ENCODE data around the gene DHX35. TPM values are rescaled to one million over a fixed set of nuclear protein-coding genes. Genes with fewer than 3 reads are reported as not detected.

DHX35 gene
- total RNA-seq, 1 donor from 2014 or later, result 15.8 TPM

GRCh38 chr20:39036011-39036410, 73.9 kb downstream of the DHX35 start:
- Histone ChIP-seq H3K36me3 (peaks cover 98% of the 10 kb centered on the region), H3K4me1 (no peaks in the 10 kb centered on the region), H3K27ac (replicated peaks) (no peak overlapping the region), H3K4me3 (no peak overlapping the region), H3K9me3 (replicated peaks) (no peaks in the 10 kb centered on the region), H3K27me3 (ENCODE audit: low read depth) (no peaks in the 10 kb centered on the region)
- intact Hi-C loops (cut with micrococcal nuclease), result no loop called here
- DNase-seq, result no peak
- TF ChIP-seq, protein P1, sequence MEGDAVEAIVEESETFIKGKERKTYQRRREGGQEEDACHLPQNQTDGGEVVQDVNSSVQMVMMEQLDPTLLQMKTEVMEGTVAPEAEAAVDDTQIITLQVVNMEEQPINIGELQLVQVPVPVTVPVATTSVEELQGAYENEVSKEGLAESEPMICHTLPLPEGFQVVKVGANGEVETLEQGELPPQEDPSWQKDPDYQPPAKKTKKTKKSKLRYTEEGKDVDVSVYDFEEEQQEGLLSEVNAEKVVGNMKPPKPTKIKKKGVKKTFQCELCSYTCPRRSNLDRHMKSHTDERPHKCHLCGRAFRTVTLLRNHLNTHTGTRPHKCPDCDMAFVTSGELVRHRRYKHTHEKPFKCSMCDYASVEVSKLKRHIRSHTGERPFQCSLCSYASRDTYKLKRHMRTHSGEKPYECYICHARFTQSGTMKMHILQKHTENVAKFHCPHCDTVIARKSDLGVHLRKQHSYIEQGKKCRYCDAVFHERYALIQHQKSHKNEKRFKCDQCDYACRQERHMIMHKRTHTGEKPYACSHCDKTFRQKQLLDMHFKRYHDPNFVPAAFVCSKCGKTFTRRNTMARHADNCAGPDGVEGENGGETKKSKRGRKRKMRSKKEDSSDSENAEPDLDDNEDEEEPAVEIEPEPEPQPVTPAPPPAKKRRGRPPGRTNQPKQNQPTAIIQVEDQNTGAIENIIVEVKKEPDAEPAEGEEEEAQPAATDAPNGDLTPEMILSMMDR (IDR thresholded peaks at IDR 0.05; ENCODE audit: borderline replicate concordance), result no peak

DNA sequence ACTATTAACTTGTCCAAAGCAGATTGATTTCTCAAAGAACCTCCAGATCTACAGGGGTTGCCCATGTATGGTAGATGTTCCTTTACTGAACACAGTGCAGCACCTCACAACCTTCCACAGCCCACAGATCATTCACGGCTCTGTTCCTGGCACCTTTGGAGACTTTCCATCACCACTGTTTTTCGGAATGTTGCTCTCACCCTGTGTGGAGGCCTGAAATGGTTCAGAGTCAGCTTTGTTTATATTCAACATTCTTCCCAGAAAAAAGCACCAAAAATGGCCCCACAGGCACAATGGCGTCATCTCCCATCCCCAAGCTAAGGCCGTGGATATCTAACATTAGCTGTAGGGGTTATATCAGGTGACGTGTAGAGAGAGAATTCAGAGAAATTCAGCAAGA, 74.7 kb downstream of the DHX35 start:
- TF ChIP-seq, protein P1 (IDR thresholded peaks at IDR 0.05; ENCODE audit: borderline replicate concordance), result no peak
- H3K9me3 ChIP-seq (replicated peaks), result no peaks in the 10 kb centered on the region
- H3K4me1 ChIP-seq, result no peaks in the 10 kb centered on the region
- H3K27me3 ChIP-seq (ENCODE audit: low read depth), result no peaks in the 10 kb centered on the region
- no peak overlapping the region for H3K4me3 ChIP-seq
- DNase-seq, result no peak
- peaks cover 97% of the 10 kb centered on the region for H3K36me3 ChIP-seq
- intact Hi-C loops (cut with micrococcal nuclease), result no loop called here
- H3K27ac ChIP-seq (replicated peaks), result no peak overlapping the region

DNA sequence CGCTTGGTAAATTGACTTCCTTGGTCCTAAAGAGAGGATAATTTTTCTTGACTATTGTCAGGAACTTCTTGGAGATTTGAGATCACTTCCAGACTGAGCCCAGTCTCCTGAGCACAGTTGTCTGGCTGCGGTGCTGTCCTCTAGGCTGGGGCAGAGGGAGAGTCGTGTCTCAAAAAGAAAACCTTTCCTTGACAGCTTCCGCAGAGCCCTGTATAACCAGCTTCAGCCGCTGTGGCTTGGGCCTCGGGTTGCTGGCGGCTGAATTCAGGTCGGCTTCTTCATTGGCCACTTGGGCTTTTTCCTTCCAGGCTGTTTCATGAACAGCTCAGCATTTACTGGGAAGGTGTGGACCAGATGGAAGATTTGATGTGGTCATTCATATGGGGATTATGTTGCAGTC, 75.9 kb downstream of the DHX35 start:
- Histone ChIP-seq H3K9me3 (replicated peaks) (no peaks in the 10 kb centered on the region), H3K36me3 (peaks cover 98% of the 10 kb centered on the region), H3K4me1 (no peaks in the 10 kb centered on the region), H3K4me3 (no peak overlapping the region), H3K27ac (replicated peaks) (no peak overlapping the region), H3K27me3 (ENCODE audit: low read depth) (no peaks in the 10 kb centered on the region)
- intact Hi-C loops (cut with micrococcal nuclease), result no loop called here
- DNase-seq, result no peak
- TF ChIP-seq, protein P1 (IDR thresholded peaks at IDR 0.05; ENCODE audit: borderline replicate concordance), result no peak

GRCh38 chr20:39038495-39038894, 76.4 kb downstream of the DHX35 start:
- H3K4me1 ChIP-seq, result no peaks in the 10 kb centered on the region
- TF ChIP-seq, protein P1 (IDR thresholded peaks at IDR 0.05; ENCODE audit: borderline replicate concordance), result no peak
- intact Hi-C loops (cut with micrococcal nuclease), result no loop called here
- DNase-seq, result no peak
- H3K9me3 ChIP-seq (replicated peaks), result no peaks in the 10 kb centered on the region
- H3K27ac ChIP-seq (replicated peaks), result no peak overlapping the region
- no peaks in the 10 kb centered on the region for H3K27me3 ChIP-seq (ENCODE audit: low read depth)
- H3K36me3 ChIP-seq, result peaks cover 96% of the 10 kb centered on the region
- no peak overlapping the region for H3K4me3 ChIP-seq

GRCh38 chr20:39039261-39039660, 77.1 kb downstream of the DHX35 start:
- Histone ChIP-seq H3K9me3 (replicated peaks) (no peaks in the 10 kb centered on the region), H3K27ac (replicated peaks) (no peak overlapping the region), H3K4me1 (no peaks in the 10 kb centered on the region), H3K4me3 (no peak overlapping the region), H3K36me3 (peaks cover 88% of the 10 kb centered on the region), H3K27me3 (ENCODE audit: low read depth) (no peaks in the 10 kb centered on the region)
- TF ChIP-seq, protein P1 (IDR thresholded peaks at IDR 0.05; ENCODE audit: borderline replicate concordance), result no peak
- intact Hi-C loops (cut with micrococcal nuclease), result no loop called here
- no peak for DNase-seq

- intact Hi-C loops (cut with micrococcal nuclease), result loop anchor here (10.0 kb wide), 1 partner anchor 115 kb away; the partner anchor contains the start of gene FAM83D
- DNase-seq, result no peak
- no peaks in the 10 kb centered on the region for H3K4me1 ChIP-seq
- TF ChIP-seq, protein P1 (IDR thresholded peaks at IDR 0.05; ENCODE audit: borderline replicate concordance), result no peak
- no peak overlapping the region for H3K4me3 ChIP-seq
- no peak overlapping the region for H3K27ac ChIP-seq (replicated peaks)
- H3K27me3 ChIP-seq (ENCODE audit: low read depth), result no peaks in the 10 kb centered on the region
- H3K9me3 ChIP-seq (replicated peaks), result no peaks in the 10 kb centered on the region
- peaks cover 79% of the 10 kb centered on the region for H3K36me3 ChIP-seq
These were observed 78.0 kb downstream of the DHX35 start for GRCh38 chr20:39040116-39040515.
